Transverse colon (tissue), 4 donors: Measurements from ENCODE around the gene PITRM1. TPM values are rescaled to one million over a fixed set of nuclear protein-coding genes. Genes with fewer than 3 reads are reported as not detected.

Source experiments
- DNase-seq: peaks from one replicate; pipeline ENCODE4 v3.0.0-alpha.2; 2019
- H3K27ac ChIP-seq, 4 donors: fragments of 200-600 bp; sonication (generic); 2 replicates each; pipeline ENCODE4 v1.5.1; 2016 to 2018; ENCODE audit warnings: inconsistent platforms in 4 of 4
- H3K27me3 ChIP-seq: fragments of 200-600 bp; sonication (generic); 2 replicates; pipeline ENCODE4 v1.5.1; 2017; ENCODE audit warnings: inconsistent platforms
- H3K36me3 ChIP-seq, 4 donors: fragments of 200-600 bp; sonication (generic); 2 replicates each; pipeline ENCODE4 v1.5.1; 2017 to 2019; ENCODE audit warnings: inconsistent platforms in 4 of 4
- H3K4me1 ChIP-seq, 4 donors: fragments of 200-600 bp; sonication (generic); 2 replicates each; pipeline ENCODE4 v1.5.1; 2017 to 2020; ENCODE audit warnings: inconsistent platforms in 4 of 4
- H3K4me3 ChIP-seq, 4 donors: fragments of 200-600 bp; sonication (generic); 1 replicate in 1 of 4; 2 replicates in 3 of 4; pipeline versions ENCODE4 v1.5.1 to v1.6.1; 2017 to 2019; ENCODE audit warnings: inconsistent platforms in 4 of 4
- H3K9me3 ChIP-seq, 2 donors: fragments of 200-600 bp; sonication (generic); 2 replicates each; pipeline ENCODE4 v1.5.1; 2017 to 2019; ENCODE audit warnings: inconsistent platforms in 2 of 2
- EP300 ChIP-seq: sonication (generic); formaldehyde crosslinking; IDR thresholded peaks from one replicate; pipeline ENCODE4 v1.6.1; 2017; ENCODE audit warnings: antibody characterized with exemption, low read depth
- POLR2A ChIP-seq: fragments of 450-650 bp; IDR thresholded peaks from one replicate; pipeline ENCODE4 v1.6.1; 2016; ENCODE audit warnings: antibody characterized with exemption, mild to moderate bottlenecking, moderate library complexity
- POLR2AphosphoS5 ChIP-seq, 3 donors: sonication (generic); formaldehyde crosslinking; IDR thresholded peaks; one replicate each; pipeline ENCODE4 v1.6.1; 2016; ENCODE audit warnings: antibody characterized with exemption in 3 of 3
- WGBS, 2 donors: methylation state at CpG; one replicate each; pipeline ENCODE4 v1.1.5; 2018; ENCODE audit warnings: low coverage in 1 of 2; 5-methylcytosine and 5-hydroxymethylcytosine counted together
- in situ Hi-C, 4 donors: fragments of 200-750 bp; cut with MboI; loops; one replicate each; pipeline versions ENCODE4 v1.15.0 to v1.15.1; 2017; ENCODE audit warnings: low sequenced_read_pairs in 3 of 4, low pct_ligation_motif_present in 1 of 4, low pct_unique_long_range_greater_than_20kb in 1 of 4
- intact Hi-C: fragments of 100-400 bp; cut with DNase I; formaldehyde crosslinking; loops from one replicate; pipeline ENCODE4 v1.15.1; 2023; ENCODE audit warnings: low total_unique reads
- total RNA-seq, 4 donors: library from RNA; depleted of rRNA; stranded (reverse); fragments of >200 nt; gene quantifications; one replicate each; pipeline ENCODE4 v1.1.0, GENCODE V29; 2016
- TF ChIP-seq, protein P1 (sequence below), 5 experiments: fragments of 200-600 bp in 3 of 5; fragments of 450-650 bp in 2 of 5; sonication (generic) in 3 of 5; IDR thresholded peaks; 1 replicate in 2 of 5; 2 replicates in 3 of 5; pipeline ENCODE4 v1.5.1; 2016 to 2017; ENCODE audit warnings: antibody characterized with exemption in 5 of 5, inconsistent platforms in 3 of 5, mild to moderate bottlenecking in 2 of 5, moderate library complexity in 1 of 5

Gene PITRM1
- total RNA-seq, 4 donors from 2014 or later = 50.9 to 108 (median 67.6) TPM

DNA sequence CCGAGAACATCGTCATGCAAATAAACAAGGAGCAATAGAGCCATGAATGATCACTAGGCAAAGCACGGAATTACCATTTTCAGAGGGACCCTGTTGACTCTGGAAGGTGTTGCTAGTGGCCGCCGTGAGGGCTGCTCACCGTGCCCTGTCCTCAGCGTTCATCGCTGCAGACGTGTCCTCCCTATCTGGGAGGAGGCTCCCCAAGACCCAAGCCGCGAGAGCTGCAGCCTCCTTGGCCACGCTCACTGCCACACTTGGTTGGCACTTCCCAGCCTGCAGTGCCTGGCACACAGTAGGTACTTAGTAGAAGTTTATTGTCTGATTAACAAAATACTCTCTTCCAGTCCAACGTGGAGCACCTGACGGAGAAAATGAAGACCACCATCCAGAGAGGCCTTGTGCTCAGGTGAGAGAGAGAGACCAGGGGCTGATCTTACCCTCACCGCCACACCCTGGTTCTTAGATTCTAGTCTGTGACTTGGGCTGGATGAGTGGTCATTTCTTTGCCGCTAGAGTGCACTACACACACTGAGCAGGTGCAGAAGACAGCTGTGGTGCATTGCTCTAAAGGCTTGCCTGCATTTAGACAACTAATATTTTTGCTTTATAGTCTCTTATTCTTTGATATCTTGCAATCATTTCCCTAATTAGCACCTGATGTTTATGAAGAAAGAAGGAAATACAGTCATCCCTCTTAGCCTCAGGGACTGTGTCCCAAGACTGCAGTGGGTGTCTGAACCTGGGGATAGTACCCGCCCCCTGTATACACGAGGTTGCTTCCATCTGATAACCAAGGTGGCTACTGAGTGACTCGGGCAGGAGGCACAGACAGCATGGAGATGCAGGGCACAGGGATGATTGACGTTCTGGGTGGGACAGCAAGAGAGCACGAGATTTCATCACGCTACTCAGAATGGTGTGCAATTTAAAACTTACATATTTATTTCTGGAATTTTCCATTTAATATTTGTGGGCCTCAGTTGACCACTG lies 40.3 kb downstream of the PITRM1 start:
- peaks cover 0 to 24% (median 10%) of the 10 kb centered on the region in 4 donors for H3K36me3 ChIP-seq
- in situ Hi-C loops = no loop called here
- 88 to 89% methylated on average over 12 to 22 of the region's 22 CpGs for WGBS, 2 donors
- no peak for DNase-seq
- no peaks in the 10 kb centered on the region for H3K9me3 ChIP-seq
- H3K27me3 ChIP-seq = no peaks in the 10 kb centered on the region
- no peaks in the 10 kb centered on the region for H3K4me1 ChIP-seq
- no peak for TF ChIP-seq POLR2A
- TF ChIP-seq EP300 = no peak
- no peak for TF ChIP-seq POLR2AphosphoS5 (IDR thresholded peaks at IDR 0.05)
- TF ChIP-seq, protein P1, sequence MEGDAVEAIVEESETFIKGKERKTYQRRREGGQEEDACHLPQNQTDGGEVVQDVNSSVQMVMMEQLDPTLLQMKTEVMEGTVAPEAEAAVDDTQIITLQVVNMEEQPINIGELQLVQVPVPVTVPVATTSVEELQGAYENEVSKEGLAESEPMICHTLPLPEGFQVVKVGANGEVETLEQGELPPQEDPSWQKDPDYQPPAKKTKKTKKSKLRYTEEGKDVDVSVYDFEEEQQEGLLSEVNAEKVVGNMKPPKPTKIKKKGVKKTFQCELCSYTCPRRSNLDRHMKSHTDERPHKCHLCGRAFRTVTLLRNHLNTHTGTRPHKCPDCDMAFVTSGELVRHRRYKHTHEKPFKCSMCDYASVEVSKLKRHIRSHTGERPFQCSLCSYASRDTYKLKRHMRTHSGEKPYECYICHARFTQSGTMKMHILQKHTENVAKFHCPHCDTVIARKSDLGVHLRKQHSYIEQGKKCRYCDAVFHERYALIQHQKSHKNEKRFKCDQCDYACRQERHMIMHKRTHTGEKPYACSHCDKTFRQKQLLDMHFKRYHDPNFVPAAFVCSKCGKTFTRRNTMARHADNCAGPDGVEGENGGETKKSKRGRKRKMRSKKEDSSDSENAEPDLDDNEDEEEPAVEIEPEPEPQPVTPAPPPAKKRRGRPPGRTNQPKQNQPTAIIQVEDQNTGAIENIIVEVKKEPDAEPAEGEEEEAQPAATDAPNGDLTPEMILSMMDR (IDR thresholded peaks at IDR 0.05) = no peak
- no peak overlapping the region for H3K4me3 ChIP-seq
- intact Hi-C loops = no loop called here
- H3K27ac ChIP-seq = no peak overlapping the region

DNA sequence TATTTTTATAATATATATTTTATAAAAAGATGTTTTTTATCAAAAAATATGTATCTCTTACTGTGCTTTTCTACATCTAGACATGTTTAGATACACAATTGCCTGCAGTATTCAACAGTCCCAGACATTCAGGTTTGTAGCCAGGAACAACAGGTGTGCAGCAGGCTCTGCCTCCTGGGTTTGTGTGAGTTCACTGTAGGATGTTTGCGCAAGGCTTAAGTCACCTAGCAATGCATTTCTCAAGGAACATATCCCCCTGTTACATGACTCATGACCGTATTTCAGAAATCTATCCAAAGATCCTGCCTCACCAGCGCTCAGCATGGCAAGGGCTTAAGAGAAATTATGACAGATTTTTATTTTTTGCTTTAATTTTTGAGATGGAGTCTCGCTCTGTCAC lies 41.5 kb downstream of the PITRM1 start:
- Histone ChIP-seq H3K9me3 (no peaks in the 10 kb centered on the region), H3K27me3 (no peaks in the 10 kb centered on the region), H3K4me3 (no peak overlapping the region), H3K27ac (peak overlapping the region in 1 of 4 donors; percentile 11), H3K4me1 (peaks cover 0 to 6% (median 0%) of the 10 kb centered on the region in 4 donors), H3K36me3 (peaks cover 0 to 18% (median 8%) of the 10 kb centered on the region in 4 donors)
- TF ChIP-seq POLR2AphosphoS5 (IDR thresholded peaks at IDR 0.05) (peak in 1 of 3 donors; percentile 19), POLR2A (no peak)
- in situ Hi-C loops = no loop called here
- DNase-seq = no peak
- WGBS, 2 donors = 67% methylated on average over 4 of the region's 4 CpGs; no CpG with 5 or more reads in 1 of the 2 donors
- intact Hi-C loops = no loop called here

- Histone ChIP-seq H3K27ac (no peak overlapping the region), H3K4me1 (peaks cover 0 to 7% (median 0%) of the 10 kb centered on the region in 4 donors), H3K27me3 (no peaks in the 10 kb centered on the region), H3K36me3 (peaks cover 0 to 14% (median 6%) of the 10 kb centered on the region in 4 donors), H3K4me3 (no peak overlapping the region), H3K9me3 (no peaks in the 10 kb centered on the region)
- in situ Hi-C loops = no loop called here
- DNase-seq = no peak
- TF ChIP-seq POLR2AphosphoS5 (IDR thresholded peaks at IDR 0.05) (no peak), POLR2A (no peak), EP300 (no peak)
- TF ChIP-seq, protein P1 (IDR thresholded peaks at IDR 0.05) = no peak
- 95% methylated on average over 40 of the region's 40 CpGs; no CpG with 5 or more reads in 1 of the 2 donors for WGBS, 2 donors
- intact Hi-C loops = no loop called here
Observed at GRCh38 chr10:3129581-3130340, 42.8 kb downstream of the PITRM1 start.

DNA sequence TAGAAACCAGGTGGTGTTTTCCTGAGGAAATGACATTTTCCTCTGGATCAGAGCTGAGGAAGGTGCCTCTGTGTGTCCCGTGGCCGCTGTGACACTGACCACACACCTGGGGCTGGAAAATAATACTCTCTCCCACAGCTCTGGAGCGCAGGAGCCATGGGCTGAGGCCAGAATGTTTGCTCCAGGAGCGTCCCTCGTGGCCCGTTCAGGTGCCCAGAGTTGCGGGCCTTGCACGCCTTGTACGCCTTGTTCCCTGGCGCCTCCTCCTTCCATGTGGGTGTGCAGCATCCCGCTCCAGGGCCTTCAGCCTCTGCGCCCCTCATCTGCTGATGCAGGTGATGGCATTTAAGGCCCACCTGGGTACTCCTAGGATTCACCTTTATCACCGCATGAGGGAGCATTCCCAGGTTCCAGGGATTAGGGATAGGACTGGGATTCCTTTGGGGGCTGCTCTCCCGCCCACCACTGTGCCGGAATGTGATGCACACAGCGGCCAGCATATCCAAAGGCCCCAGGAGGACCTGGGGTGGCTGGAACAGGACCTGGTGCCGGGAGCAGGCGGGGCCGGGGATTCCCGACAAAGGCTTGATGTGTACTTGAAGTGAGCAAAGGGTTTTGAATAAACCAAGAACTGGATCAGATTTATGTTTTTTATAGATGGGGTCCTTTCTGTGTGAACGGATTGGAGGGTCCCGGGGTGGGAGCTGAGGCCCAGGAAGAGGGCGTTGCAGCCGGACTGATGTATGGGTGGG lies 44.0 kb downstream of the PITRM1 start:
- TF ChIP-seq, protein P1 (IDR thresholded peaks at IDR 0.05) = no peak
- TF ChIP-seq POLR2A (no peak), EP300 (no peak), POLR2AphosphoS5 (IDR thresholded peaks at IDR 0.05) (no peak)
- peaks cover 0 to 7% (median 3%) of the 10 kb centered on the region in 4 donors for H3K36me3 ChIP-seq
- intact Hi-C loops = no loop called here
- in situ Hi-C loops = no loop called here
- WGBS, 2 donors = 88 to 97% methylated on average over 3 to 23 of the region's 24 CpGs
- no peaks in the 10 kb centered on the region for H3K9me3 ChIP-seq
- peaks cover 0 to 7% (median 0%) of the 10 kb centered on the region in 4 donors for H3K4me1 ChIP-seq
- H3K27ac ChIP-seq = no peak overlapping the region
- H3K4me3 ChIP-seq = no peak overlapping the region
- DNase-seq = no peak
- no peaks in the 10 kb centered on the region for H3K27me3 ChIP-seq
